GM23248 (cell line): ENCODE measurements around the gene GGACT. TPM values are rescaled to one million over a fixed set of nuclear protein-coding genes. Genes with fewer than 3 reads are reported as not detected.

Experiments used
- DNase-seq: peaks from one replicate; pipeline ENCODE4 v3.0.0-alpha.2; 2015
- H2AFZ ChIP-seq: fragments of 200-600 bp; sonication (generic); 2 replicates; pipeline ENCODE4 v1.6.1; 2016; ENCODE audit warnings: antibody characterized with exemption
- H3F3A ChIP-seq: fragments of 200-600 bp; sonication (generic); 2 replicates; pipeline ENCODE4 v1.6.1; 2016; ENCODE audit warnings: mild to moderate bottlenecking, antibody characterized with exemption, mixed run types; ENCODE audit not compliant: insufficient read depth
- H3K27ac ChIP-seq: fragments of 200-600 bp; sonication (generic); 2 replicates; pipeline ENCODE4 v1.5.1; 2016; ENCODE audit warnings: mild to moderate bottlenecking
- H3K27me3 ChIP-seq: fragments of 200-600 bp; sonication (generic); replicated peaks from 2 replicates; pipeline ENCODE4 v1.6.1; 2016; ENCODE audit warnings: mild to moderate bottlenecking; ENCODE audit not compliant: insufficient read depth
- H3K36me3 ChIP-seq: fragments of 200-600 bp; sonication (generic); 2 replicates; pipeline ENCODE4 v1.6.1; 2016; ENCODE audit warnings: low read depth, mild to moderate bottlenecking
- H3K4me1 ChIP-seq: fragments of 200-600 bp; sonication (generic); 2 replicates; pipeline ENCODE4 v1.6.1; 2016; ENCODE audit warnings: mild to moderate bottlenecking; ENCODE audit not compliant: insufficient read depth
- H3K4me2 ChIP-seq: fragments of 200-600 bp; sonication (generic); one replicate; pipeline ENCODE4 v1.6.1; 2016; ENCODE audit warnings: mild to moderate bottlenecking; ENCODE audit not compliant: unreplicated experiment
- H3K4me3 ChIP-seq: fragments of 200-600 bp; sonication (generic); 2 replicates; pipeline ENCODE4 v1.5.1; 2016; ENCODE audit warnings: mild to moderate bottlenecking
- H3K79me2 ChIP-seq: fragments of 200-600 bp; sonication (generic); 2 replicates; pipeline ENCODE4 v1.6.1; 2016; ENCODE audit warnings: mild to moderate bottlenecking; ENCODE audit not compliant: insufficient read depth
- H3K9ac ChIP-seq: fragments of 200-600 bp; sonication (generic); 2 replicates; pipeline ENCODE4 v1.6.1; 2016; ENCODE audit warnings: mild to moderate bottlenecking
- H3K9me2 ChIP-seq: fragments of 200-600 bp; sonication (generic); 2 replicates; pipeline ENCODE4 v1.6.1; 2016; ENCODE audit warnings: mixed run types, mild to moderate bottlenecking, moderate library complexity; ENCODE audit not compliant: insufficient read depth
- H3K9me3 ChIP-seq: fragments of 200-600 bp; sonication (generic); one replicate; pipeline ENCODE4 v1.6.1; 2017; ENCODE audit warnings: low read depth
- H4K20me1 ChIP-seq: fragments of 200-600 bp; sonication (generic); 2 replicates; pipeline ENCODE4 v1.6.0; 2016; ENCODE audit not compliant: insufficient read depth
- EZH2 ChIP-seq: fragments of 200-600 bp; sonication (generic); IDR thresholded peaks from 2 replicates; pipeline ENCODE4 v1.6.1; 2018; ENCODE audit warnings: antibody characterized with exemption, mild to moderate bottlenecking; ENCODE audit not compliant: insufficient read depth, poor library complexity, severe bottlenecking
- EZH2phosphoT487 ChIP-seq: fragments of 200-600 bp; sonication (generic); IDR thresholded peaks from 2 replicates; pipeline ENCODE4 v1.6.1; 2018; ENCODE audit warnings: antibody characterized with exemption, moderate library complexity, mild to moderate bottlenecking, low read depth; ENCODE audit not compliant: insufficient read depth
- WGBS, 2 experiments: methylation state at CpG; one replicate each; pipeline ENCODE4 v1.1.6; 2015 to 2017; ENCODE audit warnings: low lambda C conversion rate in 2 of 2, low coverage in 1 of 2; ENCODE audit errors: missing lambda C conversion rate in 2 of 2; 5-methylcytosine and 5-hydroxymethylcytosine counted together
- in situ Hi-C: fragments of 300-500 bp; cut with MboI; formaldehyde crosslinking; loops from 2 replicates; pipeline ENCODE4 v1.15.0; 2020
- polyA plus RNA-seq: library from polyadenylated mRNA; unstranded; fragments of >200 nt; fragmentation: Nextera tagmentation; extraction: Ambion mirVana; gene quantifications from 2 replicates; pipeline ENCODE4 v1.2.1, GENCODE V29; 2016
- total RNA-seq: library from RNA; depleted of rRNA; stranded (reverse); fragments of >200 nt; shearing (Covaris generic); gene quantifications from 2 replicates; pipeline ENCODE4 v1.2.3, GENCODE V29; 2014

The GGACT gene
- total and polyA plus RNA-seq, 2 experiments from 2014 or later, result 1.6 to 5.7 TPM

GRCh38 chr13:100534147-100534843, 54.3 kb downstream of the GGACT start:
- no peaks in the 10 kb centered on the region for H3K27me3 ChIP-seq
- in situ Hi-C loops, result loop anchor here (10.0 kb wide), 1 partner anchor 609 kb away; no protein-coding TSS in a partner anchor

GRCh38 chr13:100533588-100534041, 55.0 kb downstream of the GGACT start:
- no peaks in the 10 kb centered on the region for H3K27me3 ChIP-seq
- no peak overlapping the region for H2AFZ ChIP-seq
- H3K36me3 ChIP-seq, result no peaks in the 10 kb centered on the region
- in situ Hi-C loops, result loop anchor here (10.0 kb wide), 1 partner anchor 609 kb away; no protein-coding TSS in a partner anchor
- H3K4me2 ChIP-seq, result no peak overlapping the region
- no peak for DNase-seq
- TF ChIP-seq EZH2 (no peak), EZH2phosphoT487 (no peak)
- no peaks in the 10 kb centered on the region for H3K79me2 ChIP-seq
- H3F3A ChIP-seq, result no peaks in the 10 kb centered on the region
- no peak overlapping the region for H3K27ac ChIP-seq
- no peaks in the 10 kb centered on the region for H3K9me3 ChIP-seq
- H3K4me3 ChIP-seq, result no peak overlapping the region
- no peaks in the 10 kb centered on the region for H4K20me1 ChIP-seq
- 0 out of 2 replicates have a peak, but pooled peaks cover 4% of the 10 kb centered on the region for H3K4me1 ChIP-seq
- H3K9ac ChIP-seq, result no peak overlapping the region
- 95 to 97% methylated on average over 19 of the region's 19 CpGs for WGBS, 2 experiments
- H3K9me2 ChIP-seq, result no peaks in the 10 kb centered on the region

More at GRCh38 chr13:100534147-100534843, 54.3 kb downstream of the GGACT start:
- Histone ChIP-seq H3K9ac (no peak overlapping the region), H3K9me2 (no peaks in the 10 kb centered on the region), H3K36me3 (no peaks in the 10 kb centered on the region), H3K4me3 (no peak overlapping the region), H3K4me1 (0 out of 2 replicates have a peak, but pooled peaks cover 4% of the 10 kb centered on the region), H3K79me2 (no peaks in the 10 kb centered on the region), H4K20me1 (no peaks in the 10 kb centered on the region), H3F3A (no peaks in the 10 kb centered on the region), H2AFZ (no peak overlapping the region), H3K4me2 (no peak overlapping the region), H3K27ac (no peak overlapping the region), H3K9me3 (no peaks in the 10 kb centered on the region)
- DNase-seq, result no peak
- TF ChIP-seq EZH2phosphoT487 (no peak), EZH2 (no peak)
- 96 to 98% methylated on average over 13 of the region's 13 CpGs for WGBS, 2 experiments

GRCh38 chr13:100532836-100533435, 55.7 kb downstream of the GGACT start:
- Histone ChIP-seq H3K9me2 (no peaks in the 10 kb centered on the region), H3F3A (no peaks in the 10 kb centered on the region), H3K4me3 (no peak overlapping the region), H3K9ac (no peak overlapping the region), H3K27me3 (no peaks in the 10 kb centered on the region), H3K36me3 (no peaks in the 10 kb centered on the region), H3K27ac (no peak overlapping the region), H2AFZ (no peak overlapping the region), H3K4me2 (no peak overlapping the region), H3K9me3 (no peaks in the 10 kb centered on the region), H4K20me1 (no peaks in the 10 kb centered on the region), H3K79me2 (no peaks in the 10 kb centered on the region), H3K4me1 (0 out of 2 replicates have a peak, but pooled peaks cover 4% of the 10 kb centered on the region)
- in situ Hi-C loops, result loop anchor here (10.0 kb wide), 1 partner anchor 608 kb away; no protein-coding TSS in a partner anchor
- TF ChIP-seq EZH2 (no peak), EZH2phosphoT487 (no peak)
- 95 to 98% methylated on average over 14 of the region's 14 CpGs for WGBS, 2 experiments
- no peak for DNase-seq

GRCh38 chr13:100532090-100532766, 56.4 kb downstream of the GGACT start:
- Histone ChIP-seq H2AFZ (no peak overlapping the region), H3K27ac (no peak overlapping the region), H4K20me1 (no peaks in the 10 kb centered on the region), H3F3A (no peaks in the 10 kb centered on the region), H3K4me2 (no peak overlapping the region), H3K9me3 (no peaks in the 10 kb centered on the region), H3K36me3 (no peaks in the 10 kb centered on the region), H3K27me3 (no peaks in the 10 kb centered on the region), H3K79me2 (no peaks in the 10 kb centered on the region), H3K9ac (no peak overlapping the region), H3K4me1 (0 out of 2 replicates have a peak, but pooled peaks cover 4% of the 10 kb centered on the region), H3K4me3 (no peak overlapping the region), H3K9me2 (no peaks in the 10 kb centered on the region)
- no peak for TF ChIP-seq EZH2phosphoT487
- no peak for TF ChIP-seq EZH2
- in situ Hi-C loops, result loop anchor here (10.0 kb wide), 1 partner anchor 607 kb away; no protein-coding TSS in a partner anchor
- no peak for DNase-seq
- WGBS, 2 experiments, result 97 to 98% methylated on average over 30 to 60 of the region's 60 CpGs
